Measurements from ENCODE around the gene TBL1Y.

TBL1Y gene

DNA sequence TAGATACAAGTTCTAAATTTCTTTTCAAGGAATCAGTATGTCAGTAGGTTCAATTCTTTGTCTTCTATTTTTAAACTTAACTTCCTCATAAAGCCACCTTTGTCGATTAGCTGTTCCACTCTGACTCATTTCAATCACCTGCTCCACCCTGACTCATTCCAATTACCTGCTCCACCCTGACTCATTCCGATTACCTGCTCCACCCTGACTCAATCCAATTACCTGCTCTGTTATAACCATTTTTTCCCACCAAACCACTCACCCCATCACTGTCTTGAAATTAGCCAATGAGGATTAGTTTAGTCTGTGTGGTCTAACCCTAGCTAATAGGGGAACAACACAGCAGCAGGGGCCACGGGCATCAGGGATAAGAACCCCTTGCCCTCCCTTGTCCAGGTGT is 199.6 kb downstream of the TBL1Y start:
- TF ChIP-seq, protein P1, sequence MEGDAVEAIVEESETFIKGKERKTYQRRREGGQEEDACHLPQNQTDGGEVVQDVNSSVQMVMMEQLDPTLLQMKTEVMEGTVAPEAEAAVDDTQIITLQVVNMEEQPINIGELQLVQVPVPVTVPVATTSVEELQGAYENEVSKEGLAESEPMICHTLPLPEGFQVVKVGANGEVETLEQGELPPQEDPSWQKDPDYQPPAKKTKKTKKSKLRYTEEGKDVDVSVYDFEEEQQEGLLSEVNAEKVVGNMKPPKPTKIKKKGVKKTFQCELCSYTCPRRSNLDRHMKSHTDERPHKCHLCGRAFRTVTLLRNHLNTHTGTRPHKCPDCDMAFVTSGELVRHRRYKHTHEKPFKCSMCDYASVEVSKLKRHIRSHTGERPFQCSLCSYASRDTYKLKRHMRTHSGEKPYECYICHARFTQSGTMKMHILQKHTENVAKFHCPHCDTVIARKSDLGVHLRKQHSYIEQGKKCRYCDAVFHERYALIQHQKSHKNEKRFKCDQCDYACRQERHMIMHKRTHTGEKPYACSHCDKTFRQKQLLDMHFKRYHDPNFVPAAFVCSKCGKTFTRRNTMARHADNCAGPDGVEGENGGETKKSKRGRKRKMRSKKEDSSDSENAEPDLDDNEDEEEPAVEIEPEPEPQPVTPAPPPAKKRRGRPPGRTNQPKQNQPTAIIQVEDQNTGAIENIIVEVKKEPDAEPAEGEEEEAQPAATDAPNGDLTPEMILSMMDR (IDR thresholded peaks at IDR 0.05; ENCODE audit: low read depth, low read length), result no peak
- no peak overlapping the region for H3K4me3 ChIP-seq (ENCODE audit: low read depth, low read length)

DNA sequence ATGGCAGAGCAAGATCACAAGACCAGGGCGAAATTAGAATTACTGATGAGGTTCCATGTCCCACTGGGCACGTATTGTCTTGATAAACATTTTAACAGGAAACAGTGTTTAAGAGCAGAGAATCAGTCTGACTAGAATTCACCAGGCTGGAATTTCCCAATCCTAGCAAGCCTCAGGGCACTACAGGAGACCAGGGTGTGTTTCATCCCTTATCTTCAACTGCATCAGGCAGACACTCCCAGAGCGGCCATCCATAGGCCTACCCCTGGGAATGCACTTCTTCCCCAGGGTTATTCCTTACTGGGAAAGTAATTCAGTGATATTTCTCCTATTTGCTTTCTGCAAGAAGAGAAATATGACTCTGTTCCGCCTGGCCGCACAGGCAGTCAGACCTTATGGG is 205.4 kb downstream of the TBL1Y start:
- no peak overlapping the region for H3K4me3 ChIP-seq (ENCODE audit: low read depth, low read length)
- TF ChIP-seq, protein P1 (IDR thresholded peaks at IDR 0.05; ENCODE audit: low read depth, low read length), result no peak

DNA sequence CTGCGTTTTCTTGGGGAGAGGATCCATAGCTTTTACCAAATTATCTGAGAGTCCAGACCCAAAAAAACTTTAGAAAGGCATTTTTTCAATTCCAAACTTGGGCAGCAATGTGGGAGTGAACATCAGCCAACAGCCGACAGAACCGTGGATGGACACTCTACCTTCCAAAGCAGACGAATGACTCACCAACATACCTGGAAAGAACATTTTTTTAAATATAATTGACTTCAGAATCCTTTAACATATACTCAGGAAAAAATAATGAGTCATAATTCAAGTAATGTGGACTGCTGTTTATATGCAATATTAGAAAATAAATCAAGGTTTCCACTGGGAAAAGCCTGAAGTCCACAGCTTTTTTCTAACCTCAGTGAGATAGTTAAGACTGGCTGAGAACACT is 211.7 kb downstream of the TBL1Y start:
- TF ChIP-seq, protein P1 (IDR thresholded peaks at IDR 0.05; ENCODE audit: low read depth, low read length), result no peak
- H3K4me3 ChIP-seq (ENCODE audit: low read depth, low read length), result no peak overlapping the region

DNA sequence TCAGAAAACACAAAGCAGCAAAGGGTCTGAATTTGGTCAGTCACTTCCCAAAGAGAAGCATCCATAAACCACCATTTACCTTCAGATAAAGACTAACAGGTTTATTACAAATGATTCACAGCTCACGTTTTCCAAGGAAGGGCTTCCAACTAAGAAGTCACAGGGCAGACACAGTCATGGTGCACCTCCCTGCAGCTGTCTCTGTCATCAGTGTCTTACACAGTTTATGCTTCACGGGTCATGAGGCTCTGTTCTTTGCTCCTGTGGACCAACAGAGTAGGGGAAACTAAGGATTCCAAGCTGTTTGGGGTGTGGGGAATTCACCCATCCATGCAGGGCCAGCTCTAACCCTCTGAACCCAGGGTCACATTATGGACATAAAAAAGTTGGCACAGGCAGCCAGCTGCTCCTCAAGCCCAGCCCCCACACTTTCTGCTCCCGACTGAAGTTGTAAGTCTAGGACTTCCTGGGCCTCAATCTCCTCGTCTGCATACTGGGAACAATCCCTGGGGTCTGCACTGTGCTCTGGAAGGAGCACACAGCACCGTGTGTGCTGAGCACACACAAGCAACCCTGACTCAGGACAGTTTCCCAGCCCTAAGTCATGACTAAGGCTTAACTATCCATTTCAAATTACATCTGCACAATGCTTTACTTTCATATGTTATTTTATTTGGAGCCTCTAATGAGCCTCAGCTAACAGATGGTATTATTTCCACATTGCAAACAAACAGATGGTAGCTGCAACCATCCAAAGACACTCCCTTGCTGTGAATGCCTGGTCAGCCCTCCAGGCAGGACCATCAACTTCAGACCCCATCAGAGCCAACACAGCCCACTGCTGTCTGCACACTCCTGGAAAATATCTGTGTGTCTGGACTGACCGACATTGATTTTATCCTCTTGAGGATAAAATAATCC is 214.9 kb downstream of the TBL1Y start:
- no peak overlapping the region for H3K4me3 ChIP-seq (ENCODE audit: low read depth, low read length)
- TF ChIP-seq, protein P1 (IDR thresholded peaks at IDR 0.05; ENCODE audit: low read depth, low read length), result no peak

DNA sequence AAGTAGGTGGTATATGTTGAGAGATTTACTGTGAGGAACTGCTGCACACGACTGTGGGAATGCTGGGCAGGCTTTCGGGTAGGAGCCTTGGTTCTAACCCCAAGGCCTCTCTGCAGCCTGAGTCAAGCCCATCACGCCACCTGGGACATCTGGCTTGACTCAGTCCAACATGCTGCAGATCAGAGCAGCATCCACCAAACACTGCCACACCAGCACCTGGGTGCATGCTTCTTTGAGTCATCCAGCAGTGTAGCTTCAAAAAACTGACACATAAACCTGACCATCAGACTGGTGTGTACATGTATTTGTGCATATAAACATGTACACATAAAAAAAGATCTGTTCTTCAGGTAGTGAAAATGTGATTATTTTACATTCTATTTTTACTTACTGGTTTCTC is 217.7 kb downstream of the TBL1Y start:
- TF ChIP-seq, protein P1 (IDR thresholded peaks at IDR 0.05; ENCODE audit: low read depth, low read length), result no peak
- H3K4me3 ChIP-seq (ENCODE audit: low read depth, low read length), result no peak overlapping the region

Data from WI38 (cell line).